Activated effector memory CD4-positive, alpha-beta T cell treated with Interleukin-2 at 50 U/mL for 16 hours (primary cell): ENCODE measurements around the gene ZP3.
A peak's percentile ranks its signal among the peaks of the same experiment; 100 is the strongest.
"Not testable (repeated sequence)": the region's sequence is repeated elsewhere in the genome, so short reads cannot be mapped to it uniquely, and the experiment has no call there.

Experiments used
- DNase-seq: peaks from one replicate; pipeline ENCODE4 v3.0.0-alpha.2; 2020

ZP3 gene

DNA sequence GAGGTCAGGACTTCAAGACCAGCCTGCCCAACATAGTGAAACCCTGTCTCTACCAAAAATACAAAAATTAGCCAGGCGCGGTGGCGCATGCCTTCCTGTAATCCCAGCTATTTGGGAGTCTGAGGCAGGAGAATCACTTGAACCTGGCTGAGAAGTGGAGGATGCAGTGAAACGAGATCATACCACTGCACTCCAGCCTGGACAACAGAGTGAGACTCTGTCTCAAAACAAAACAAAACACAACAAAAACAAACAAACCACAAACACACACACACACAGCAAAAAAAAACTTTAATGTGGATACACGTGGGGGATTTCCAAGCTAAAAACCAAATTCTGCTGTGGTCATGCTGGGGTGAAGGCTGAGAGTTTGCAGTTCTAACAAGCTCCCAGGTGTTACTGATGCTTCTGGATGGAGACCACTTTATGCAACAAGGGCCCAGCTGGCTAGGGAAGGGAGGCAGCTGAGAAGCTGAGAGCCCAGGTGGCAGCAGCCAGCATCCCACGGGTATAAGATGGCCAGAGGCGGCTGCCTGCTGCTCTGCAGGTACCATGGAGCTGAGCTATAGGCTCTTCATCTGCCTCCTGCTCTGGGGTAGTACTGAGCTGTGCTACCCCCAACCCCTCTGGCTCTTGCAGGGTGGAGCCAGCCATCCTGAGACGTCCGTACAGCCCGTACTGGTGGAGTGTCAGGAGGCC lies at the start of gene ZP3:
ZP3 (plus strand) TSS at position 538 of the 699 bp plus-strand sequence; CDS start at position 553, 15 bp downstream.
- no peak for DNase-seq

DNA sequence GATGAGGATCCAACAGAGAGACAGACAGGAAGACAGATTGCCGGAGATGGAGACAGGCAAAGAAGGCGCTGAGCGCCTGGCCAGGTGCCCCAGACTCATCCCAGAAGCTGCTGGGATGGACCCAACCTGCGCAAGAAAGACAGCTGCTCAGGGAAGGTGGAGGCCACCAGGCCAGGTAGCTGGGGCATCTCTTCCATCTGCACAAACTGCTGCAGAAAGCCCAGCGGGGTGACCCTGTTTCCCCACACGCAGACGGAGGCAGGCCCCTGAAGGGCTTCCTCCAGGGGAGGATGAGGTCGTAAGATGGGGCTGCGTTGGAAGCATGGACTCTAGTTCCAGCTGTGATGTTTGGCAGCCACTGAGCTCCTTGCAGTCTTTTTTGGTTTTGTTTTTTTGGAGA lies 49.5 kb upstream of the ZP3 start:
- no peak for DNase-seq

DNA sequence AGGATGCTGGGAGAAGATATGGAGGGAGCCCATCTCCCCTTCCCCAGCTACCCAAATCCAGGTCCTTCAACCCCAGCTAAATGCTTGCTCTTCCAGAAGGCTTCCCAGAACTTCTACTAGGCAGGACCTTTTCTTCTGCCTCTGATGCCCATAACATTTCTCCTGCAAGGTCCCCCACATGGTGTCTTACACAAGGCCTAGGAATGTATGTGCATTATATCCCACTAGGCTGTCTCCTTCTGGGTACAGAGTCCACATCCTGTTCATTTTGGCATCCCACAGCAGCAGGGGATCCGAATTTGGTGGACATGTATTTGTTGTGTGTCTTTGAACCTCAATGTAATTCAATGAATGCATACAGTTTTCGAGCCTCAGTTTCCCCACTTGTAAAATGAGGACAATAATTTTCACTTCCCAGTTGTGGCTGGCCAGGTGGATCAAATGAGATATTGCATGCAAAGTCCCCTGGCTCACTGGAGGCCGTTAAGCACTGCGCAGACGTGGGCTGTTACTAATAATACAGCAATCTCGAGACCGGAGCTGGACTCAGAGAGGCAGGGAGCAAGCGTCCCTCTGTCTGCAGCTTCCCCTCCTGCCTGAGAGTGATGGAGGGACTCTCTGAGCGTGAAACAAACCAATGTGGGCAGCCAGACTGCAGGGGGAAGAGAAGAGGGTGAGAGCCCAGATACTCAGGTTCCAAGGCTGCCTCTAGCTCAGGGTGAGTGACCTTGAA lies 47.4 kb upstream of the ZP3 start:
- no peak for DNase-seq

DNA sequence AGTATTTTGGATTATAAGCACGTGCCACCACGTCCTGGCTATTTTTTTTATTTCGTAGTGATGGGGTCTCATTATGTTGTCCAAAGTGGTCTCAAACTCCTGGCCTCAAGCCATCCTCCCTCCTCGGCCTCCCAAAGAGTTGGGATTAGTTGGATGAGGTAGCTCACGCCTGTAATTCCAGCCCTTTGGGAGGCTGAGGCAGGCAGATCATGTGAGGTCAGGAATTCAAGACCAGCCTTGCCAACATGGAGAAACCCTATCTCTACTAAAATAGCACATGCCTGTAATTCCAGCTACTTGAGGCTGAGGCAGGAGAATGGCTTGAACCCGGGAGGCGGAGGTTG lies 44.2 kb upstream of the ZP3 start:
- no peak for DNase-seq

DNA sequence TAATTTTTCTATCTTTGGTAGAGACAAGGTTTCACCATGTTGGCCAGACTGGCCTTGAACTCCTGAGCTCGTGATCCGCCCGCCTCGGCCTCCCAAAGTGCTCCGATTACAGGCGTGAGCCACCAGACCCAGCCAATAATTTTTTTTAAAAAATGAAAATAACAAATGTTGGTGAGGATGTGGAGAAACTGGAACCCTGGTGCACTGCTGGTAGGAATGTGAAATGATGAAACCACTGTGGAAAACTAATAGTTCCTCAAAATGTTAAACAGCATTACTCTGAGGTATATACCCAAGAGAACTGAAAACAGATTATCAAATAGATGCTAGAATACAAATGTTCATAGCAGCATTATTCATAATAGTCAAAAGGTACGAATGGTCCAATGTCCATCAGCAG lies 42.9 kb upstream of the ZP3 start:
- DNase-seq = no peak

DNA sequence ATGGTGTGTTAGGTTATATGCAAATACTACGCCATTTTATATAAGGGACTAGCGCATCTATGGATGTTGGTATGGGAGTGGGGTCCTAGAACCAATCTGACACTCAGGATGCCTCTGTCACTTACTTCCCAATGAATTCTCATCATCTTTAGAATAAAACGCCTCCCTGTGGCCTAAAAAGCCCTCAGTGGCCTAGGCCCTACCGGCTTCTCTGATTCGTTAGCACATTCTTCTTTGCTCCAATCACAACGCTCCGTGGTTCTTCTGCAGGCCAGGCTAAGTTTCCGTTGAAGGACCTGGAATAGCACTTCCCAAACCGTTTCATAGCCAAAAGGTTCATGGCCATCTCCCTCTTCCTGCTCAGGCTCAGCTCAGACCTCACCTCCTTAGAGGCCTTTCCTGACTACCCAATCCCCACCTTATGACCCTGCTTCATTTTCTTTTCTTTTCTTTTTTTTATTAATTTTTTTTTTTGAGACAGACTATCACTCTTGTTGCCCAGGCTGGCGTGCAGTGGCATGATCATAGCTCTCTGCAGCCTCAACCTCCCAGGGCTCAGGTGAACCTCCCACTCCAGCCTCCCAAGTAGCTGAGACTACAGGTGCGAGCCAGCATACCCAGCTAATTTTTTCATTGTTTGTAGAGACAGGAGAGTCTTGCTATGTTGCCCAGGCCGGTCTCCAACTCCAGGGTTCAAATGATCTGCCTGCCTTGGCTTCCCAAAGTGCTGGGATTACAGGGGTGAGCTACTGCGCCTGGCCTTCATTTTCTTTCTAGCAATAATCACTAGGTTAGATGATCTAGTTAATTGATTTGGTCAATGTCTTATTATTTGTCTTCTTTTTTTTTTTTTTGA lies 41.4 kb upstream of the ZP3 start:
- DNase-seq = no peak

DNA sequence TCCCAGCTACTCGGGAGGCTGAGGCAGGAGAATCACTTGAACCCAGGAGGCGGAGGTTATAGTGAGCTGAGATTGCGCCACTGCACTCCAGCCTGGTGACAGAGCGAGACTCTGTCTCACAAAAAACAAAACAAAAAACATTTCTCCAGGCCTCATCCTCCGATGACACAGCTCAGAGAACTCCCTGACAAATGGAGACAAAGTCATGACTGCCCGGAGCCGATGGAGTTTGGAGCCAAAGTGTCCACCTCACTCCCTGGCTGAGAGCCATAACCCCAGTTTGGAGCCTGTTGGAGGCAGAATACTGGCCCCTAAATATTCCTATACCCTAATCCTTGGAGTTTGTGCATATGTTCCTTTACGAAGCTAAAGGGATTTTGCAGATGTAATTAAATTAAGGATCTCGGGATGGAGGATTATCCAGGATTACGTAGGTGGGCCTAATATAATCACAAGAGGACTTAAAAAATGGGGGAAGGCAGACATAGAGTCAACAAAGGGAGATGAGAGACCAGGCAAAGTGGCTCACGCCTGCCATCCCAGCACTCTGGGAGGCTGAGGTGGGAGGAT lies 38.0 kb upstream of the ZP3 start:
- no peak for DNase-seq

DNA sequence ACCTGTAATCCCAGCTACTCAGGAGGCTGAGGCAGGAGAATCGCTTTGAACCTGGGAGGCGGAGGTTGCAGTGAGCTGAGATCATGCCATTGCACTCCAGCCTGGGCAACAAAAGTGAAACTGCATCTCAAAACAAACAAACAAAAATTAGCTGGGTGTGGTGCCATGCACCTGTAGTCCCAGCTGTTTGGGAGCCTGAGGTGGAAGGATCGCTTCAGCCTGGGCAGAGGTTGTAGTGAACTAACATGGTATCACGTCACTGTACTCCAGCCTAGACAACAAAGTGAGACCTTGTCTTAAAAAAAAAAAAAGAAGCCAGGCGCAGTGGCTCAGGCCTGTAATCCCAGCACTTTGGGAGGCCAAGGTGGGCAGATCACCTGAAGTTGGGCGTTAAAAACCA lies 37.0 kb upstream of the ZP3 start:
- DNase-seq = not testable (repeated sequence)

DNA sequence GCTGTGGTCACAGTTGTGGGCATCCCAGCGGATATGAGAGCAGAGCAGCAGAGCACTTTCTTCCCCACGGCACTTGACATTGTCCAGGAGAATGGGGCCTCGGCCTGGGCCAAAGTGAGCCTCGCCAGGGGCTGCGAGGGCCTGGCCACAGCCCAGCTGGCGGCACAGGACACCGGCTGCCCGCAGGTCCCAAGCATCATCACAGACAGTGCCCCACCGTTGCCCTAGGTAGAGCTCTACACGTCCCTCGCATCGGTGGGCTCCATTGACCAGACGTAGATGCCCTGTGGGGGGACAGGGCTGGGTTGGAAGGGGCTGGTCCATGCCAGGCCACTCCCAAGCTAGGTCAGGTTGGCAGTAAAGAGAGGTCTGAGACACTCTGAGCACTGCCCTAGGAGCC lies 34.7 kb upstream of the ZP3 start:
- DNase-seq = no peak

DNA sequence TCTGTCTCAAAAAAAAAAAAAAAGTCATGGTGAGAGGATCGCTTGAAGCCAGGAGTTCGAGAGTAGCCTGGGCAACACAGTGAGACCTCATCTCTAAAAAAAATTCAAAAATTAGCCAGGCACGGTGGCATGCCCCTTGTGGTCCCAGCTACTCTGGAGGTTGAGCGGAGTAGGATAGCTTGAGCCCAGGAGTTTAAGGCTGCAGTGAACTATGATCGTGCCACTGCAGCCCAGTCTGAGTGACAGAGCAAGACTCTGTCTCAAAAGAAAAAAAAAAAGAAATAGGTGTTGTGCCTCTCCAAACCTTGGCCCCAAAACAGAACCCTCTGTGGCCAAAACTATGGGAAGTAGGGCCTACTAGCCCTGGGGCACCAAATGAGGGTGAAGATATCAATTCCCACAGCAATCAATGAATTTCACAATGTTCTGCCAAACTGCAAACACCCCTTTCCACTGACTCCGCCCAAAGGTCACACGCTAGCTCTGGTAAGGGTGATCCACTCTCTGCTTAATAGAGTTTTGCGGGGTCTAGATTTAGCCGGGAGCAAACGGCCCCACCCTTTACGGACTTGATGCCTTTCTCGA lies 32.1 kb upstream of the ZP3 start:
- DNase-seq = no peak

DNA sequence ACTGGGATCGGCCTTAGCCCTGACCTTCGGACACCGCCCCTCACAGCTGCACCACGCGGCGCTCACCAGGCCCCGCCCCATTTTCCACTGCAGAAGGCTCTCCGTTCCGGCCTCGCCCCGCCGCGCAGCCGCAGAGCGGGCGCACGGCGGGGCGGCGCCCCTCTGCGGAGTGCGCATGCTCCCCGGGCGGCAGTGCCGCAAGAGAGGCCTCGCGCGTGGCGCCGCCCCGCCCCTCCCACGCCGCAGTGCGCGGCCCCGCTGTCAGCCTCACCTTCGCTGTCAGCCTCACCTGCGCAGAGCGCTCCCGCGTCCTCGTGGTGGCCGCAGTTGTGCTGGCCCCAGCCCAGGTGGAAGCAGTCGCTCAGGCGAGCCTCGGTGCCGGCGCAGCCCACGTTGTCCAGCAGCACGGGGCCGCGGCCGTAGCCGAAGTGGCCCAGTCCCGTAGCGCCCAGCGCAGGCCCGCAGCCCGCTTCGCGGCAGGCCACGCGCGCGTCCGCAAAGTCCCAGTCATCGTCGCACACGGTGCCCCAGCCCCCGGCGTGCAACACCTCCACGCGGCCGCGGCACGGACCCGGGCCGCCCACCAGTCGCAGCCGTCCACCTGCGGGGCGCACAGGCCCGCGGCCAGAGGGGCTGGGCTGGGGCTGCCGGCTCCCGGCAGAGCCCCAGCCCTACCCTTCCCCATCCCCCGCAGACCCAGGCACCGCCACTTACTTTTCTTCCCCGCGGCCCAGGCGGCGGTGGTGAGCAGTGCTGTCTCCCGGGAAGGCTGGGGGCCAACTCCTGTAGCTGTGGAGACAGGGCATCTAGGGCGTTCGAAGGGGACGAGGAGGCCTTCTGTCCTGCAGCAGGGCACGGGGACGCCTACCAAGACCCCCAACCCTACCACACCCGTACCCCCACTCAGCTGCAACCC lies 31.4 kb upstream of the ZP3 start:
- peak; percentile 92 for DNase-seq

DNA sequence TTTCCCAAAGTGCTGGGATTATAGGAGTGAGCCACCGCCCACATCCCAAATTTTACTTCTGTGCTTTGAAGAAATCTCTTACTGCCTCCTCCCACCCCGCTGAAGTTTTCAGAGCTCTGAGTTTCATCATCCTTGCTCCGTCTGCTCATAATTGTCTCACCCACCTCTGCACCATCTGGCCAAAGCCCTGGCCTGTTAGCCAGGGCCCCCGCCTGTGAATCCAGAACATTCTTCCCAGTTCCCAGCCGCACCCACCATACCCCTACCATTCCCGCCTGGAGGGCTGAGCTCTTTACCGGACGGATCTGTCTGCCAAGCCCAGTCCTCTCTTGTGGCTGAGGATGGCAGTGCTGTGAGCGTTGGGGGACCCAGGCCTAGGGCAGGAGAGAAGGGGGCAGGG lies 29.8 kb upstream of the ZP3 start:
- DNase-seq = no peak

DNA sequence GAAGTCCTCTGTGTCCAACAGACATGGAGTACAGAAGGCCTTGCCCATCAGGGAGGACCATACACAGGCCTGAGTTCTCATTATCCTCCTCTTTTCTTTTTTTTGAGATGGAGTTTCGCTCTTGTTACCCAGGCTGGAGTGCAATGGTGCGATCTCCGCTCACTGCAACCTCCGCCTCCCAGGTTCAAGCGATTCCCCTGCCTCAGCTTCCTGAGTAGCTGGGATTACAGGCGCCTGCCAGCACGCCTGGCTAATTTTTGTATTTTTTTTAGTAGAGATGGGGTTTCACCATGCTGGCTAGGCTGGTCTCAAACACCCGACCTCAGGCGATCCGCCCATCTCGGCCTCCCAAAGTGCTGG lies 29.2 kb upstream of the ZP3 start:
- not testable (repeated sequence) for DNase-seq

DNA sequence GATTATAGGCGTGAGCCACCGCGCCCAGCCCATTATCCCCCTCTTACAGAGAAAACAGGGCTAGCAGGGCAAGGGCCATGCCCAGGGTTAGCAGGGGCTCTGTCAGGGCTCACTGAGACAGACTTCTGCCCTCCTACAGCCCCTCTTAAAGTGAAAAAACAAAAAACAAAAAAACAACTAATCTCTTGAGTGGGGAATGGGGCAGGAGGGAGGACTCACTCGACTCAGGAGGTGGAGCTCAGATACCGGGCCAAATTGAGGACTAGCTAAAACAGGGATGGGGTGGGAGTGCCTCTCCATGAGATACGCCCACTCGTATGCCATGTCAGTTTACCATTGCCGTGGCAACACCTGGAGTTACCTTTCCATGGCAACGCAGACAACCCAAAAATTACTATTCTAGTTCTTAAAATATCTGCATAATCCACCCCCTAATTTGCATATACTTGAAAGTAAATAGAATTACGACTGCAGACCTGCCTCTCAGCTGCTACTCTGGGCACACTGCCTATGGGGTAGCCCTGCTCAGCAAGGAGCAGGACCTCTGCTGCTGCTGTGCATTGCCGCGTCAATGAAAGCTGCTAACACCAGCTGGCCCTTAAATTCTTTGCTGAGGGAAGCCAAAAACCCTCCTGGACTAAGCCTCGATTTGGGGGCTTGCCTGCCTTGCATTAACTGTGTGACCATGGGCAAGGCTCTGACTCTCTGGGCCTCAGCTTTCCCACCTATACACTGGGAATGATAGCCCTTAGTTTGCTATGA lies 28.6 kb upstream of the ZP3 start:
- DNase-seq = no peak

DNA sequence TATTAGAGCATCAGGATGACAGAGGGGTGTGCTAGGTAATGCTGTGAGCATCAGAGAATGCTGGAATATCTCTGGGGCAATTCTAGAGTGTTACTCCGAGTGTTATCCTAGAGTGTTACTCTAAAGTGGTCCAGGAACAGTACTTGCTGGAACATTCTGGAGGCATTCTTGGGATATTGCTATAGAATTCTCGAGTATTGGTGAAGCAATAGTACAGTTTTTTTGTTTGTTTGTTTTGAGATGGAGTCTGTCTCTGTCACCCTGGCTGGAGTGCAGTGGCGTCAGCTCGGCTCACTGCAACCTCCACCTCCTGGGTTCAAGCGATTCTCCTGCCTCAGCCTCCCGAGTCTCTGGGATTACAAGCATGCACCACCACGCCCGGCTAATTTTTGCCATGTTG lies 27.9 kb upstream of the ZP3 start:
- no peak for DNase-seq

DNA sequence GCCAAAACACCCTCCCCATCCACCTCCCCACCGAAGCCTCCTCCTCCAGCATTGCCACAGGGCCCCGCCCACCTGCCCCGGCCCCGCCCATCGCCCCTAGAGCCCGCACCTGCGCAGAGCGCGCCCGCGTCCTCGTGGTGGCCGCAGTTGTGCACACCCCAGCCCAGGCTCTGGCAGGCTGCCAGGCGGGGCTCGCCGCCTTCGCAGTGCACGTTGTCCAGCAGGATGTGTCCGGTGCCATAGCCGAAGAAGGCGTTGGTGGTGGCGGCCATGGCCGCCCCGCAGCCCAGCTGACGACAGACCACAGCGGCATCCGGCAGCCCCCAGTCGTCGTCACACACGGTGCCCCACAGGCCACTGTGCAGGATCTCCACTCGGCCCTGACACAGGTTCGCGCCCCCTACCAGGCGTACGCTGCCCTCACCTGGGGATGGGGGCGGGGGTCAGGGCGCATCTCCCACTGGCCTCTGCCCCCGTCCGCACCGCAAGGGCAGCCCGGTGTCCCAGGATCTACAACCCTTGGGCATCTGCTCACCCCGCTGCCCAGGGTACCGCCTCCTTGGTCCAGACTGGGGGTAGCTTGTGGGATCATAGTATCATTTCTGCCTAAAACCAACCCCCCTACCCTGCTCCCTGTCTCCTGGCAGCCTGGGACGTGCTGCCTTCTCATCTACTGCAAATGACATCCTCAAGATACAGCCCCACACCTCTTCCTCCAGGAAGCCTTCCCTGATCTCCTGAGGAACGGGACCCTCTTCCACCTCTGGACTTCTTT lies 27.2 kb upstream of the ZP3 start:
- DNase-seq = peak; percentile 74

DNA sequence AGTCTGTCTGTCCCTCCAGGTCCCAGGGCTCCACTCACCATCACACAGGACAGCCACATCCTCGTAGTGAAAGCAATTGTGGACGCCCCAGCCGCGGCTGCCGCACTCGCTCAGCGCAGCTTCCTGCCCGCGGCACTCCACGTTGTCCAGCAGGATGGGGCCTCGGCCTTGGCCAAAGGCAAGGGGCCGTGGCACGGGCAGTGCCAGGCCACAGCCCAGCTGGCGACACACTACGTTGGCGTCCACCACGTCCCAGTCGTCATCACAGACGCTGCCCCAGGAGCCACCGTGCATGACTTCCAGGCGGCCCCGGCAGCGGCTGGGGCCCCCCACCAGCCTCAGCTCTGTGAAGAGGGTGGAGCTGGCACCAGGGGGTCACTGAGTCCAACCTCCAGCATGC lies 24.5 kb upstream of the ZP3 start:
- no peak for DNase-seq

DNA sequence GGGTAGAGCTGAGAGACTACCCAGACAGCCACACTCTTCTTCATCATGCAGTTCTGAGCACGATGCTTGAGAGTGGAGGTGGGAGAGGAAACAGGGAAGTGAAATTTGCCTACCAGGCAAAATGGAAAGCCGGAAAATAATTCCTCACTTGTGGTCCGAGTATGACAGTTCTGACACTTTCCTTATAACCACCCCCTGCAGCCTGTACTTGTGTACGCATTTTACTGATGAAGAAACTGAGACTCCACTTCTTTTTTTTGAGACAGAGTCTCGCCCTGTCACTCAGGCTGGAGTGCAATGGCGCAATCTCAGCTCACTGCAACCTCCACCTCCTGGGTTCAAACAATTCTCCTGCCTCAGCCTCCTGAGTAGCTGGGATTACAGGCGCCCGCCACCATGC lies 21.7 kb upstream of the ZP3 start:
- DNase-seq = not testable (repeated sequence)

DNA sequence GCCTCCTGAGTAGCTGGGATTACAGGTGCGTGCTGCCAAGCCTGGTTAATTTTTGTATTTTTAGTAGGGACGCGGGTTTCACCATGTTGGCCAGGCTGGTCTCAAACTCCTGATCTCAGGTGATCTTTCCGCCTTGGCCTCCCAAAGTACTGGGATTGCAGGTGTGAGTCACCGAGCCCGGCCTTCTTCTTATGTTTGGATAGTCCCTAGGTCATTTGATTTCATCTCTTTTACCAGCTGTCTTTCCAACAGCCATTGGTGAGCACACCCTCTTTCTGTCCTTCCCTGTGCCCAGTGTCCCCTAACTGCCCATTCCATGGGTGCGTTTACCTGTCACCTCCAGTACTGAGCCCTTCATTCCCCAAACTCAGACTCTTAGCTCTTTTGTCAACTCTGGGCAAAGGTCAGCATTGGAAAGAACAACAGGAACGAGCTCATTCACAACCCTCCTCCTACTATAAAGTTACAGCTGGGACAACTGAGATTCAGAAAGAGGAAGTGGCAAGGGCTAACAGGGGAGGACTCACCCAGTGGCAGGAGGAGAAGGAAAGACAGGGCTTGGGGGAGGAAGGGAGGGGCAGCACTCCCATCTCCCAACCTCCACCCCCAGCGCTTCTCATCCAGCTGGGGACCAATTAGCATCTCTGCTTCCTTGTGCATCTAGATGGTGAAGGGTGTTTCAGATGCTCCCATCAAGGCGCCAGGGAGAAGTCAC lies 20.8 kb upstream of the ZP3 start:
- no peak for DNase-seq

DNA sequence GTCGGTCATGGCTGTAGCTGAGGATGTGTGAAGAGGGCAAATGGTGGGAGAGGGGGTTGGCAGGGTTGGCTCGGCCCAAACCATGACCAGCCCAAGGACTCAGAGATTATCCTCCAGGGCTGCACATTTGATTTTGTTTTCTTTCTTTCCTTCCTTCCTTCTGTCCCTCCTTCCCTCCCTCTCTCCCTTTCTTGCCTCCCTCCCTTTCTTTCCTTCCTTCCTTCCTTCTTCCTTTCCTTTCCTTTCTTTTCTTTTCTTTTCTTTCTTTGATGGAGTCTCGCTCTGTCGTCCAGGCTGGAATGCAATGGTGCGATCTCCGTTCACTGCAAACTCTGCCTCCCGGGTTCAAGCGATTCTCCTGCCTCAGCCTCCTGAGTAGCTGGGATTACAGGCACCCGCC lies 19.0 kb upstream of the ZP3 start:
- no peak for DNase-seq
